Measurements from ENCODE around the gene ABTB2.
"Not testable (repeated sequence)": the region's sequence is repeated elsewhere in the genome, so short reads cannot be mapped to it uniquely, and the experiment has no call there.

ABTB2 gene

GRCh38 chr11:34387653-34388052 lies 29.8 kb upstream of the ABTB2 start:
- TF ChIP-seq, protein P1, sequence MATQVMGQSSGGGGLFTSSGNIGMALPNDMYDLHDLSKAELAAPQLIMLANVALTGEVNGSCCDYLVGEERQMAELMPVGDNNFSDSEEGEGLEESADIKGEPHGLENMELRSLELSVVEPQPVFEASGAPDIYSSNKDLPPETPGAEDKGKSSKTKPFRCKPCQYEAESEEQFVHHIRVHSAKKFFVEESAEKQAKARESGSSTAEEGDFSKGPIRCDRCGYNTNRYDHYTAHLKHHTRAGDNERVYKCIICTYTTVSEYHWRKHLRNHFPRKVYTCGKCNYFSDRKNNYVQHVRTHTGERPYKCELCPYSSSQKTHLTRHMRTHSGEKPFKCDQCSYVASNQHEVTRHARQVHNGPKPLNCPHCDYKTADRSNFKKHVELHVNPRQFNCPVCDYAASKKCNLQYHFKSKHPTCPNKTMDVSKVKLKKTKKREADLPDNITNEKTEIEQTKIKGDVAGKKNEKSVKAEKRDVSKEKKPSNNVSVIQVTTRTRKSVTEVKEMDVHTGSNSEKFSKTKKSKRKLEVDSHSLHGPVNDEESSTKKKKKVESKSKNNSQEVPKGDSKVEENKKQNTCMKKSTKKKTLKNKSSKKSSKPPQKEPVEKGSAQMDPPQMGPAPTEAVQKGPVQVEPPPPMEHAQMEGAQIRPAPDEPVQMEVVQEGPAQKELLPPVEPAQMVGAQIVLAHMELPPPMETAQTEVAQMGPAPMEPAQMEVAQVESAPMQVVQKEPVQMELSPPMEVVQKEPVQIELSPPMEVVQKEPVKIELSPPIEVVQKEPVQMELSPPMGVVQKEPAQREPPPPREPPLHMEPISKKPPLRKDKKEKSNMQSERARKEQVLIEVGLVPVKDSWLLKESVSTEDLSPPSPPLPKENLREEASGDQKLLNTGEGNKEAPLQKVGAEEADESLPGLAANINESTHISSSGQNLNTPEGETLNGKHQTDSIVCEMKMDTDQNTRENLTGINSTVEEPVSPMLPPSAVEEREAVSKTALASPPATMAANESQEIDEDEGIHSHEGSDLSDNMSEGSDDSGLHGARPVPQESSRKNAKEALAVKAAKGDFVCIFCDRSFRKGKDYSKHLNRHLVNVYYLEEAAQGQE (IDR thresholded peaks at IDR 0.05; ENCODE audit: insufficient replicate concordance, low read depth), result no peak
- TF ChIP-seq SPI1 (IDR thresholded peaks at IDR 0.05; ENCODE audit: borderline replicate concordance, low read depth) (no peak), GABPA (IDR thresholded peaks at IDR 0.05; ENCODE audit: low read depth) (no peak), POLR2AphosphoS5 (IDR thresholded peaks at IDR 0.05; ENCODE audit: low read depth) (no peak), CTCF (IDR thresholded peaks at IDR 0.05; ENCODE audit: insufficient read depth, low read length) (no peak)
- H3K4me3 ChIP-seq (replicated peaks; ENCODE audit: insufficient read depth, low read length), result no peak overlapping the region
- no peak overlapping the region for H3K27ac ChIP-seq (replicated peaks)
- DNase-seq (ENCODE audit: low read depth in 1 of 2, low spot score in 1 of 2), result no peak
- H3K27me3 ChIP-seq (ENCODE audit: insufficient read depth, poor library complexity, severe bottlenecking), result no peaks in the 10 kb centered on the region

- DNase-seq (ENCODE audit: low read depth in 1 of 2, low spot score in 1 of 2); H3K27ac ChIP-seq (replicated peaks); H3K4me3 ChIP-seq (replicated peaks; ENCODE audit: insufficient read depth, low read length); H3K27me3 ChIP-seq (ENCODE audit: insufficient read depth, poor library complexity, severe bottlenecking): not testable (repeated sequence)
Measured at GRCh38 chr11:34386356-34386755, 28.5 kb upstream of the ABTB2 start.

DNA sequence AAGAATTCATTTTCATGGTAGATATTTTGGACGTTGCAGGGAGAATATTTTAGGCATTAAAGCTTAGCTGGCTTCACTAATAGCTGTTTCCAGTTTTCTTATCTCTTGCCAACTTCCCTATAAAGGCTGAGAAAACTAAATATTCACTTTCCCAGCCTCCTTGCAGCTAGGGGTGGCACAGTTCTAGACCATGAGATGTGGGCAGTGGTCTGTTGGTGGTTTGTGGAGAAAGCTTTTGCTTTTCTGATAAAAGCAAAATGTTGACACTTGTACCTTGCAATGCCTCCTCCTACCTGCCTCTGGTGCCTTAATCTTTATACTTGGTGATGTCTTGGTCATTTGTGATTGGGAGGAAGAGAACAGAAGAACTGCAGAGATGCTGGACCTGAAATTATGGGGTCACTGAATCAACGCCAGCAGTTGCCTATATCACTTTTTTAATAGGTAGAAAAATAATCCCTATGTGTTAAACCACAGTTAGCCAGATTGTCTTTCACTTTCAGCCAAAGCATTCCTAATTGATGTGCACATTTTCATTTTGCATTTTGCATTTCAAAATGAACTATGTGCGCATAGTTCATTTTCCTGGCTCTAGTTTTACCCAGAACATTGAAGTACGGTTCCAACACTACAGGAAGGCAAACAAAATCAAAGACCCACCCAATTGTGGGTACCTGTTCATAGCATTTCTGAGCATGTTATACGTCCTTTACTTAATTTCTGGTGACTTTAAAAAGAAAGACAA lies 24.9 kb upstream of the ABTB2 start:
- peak in 1 of 2 experiments; percentile 11 for DNase-seq (ENCODE audit: low read depth in 1 of 2, low spot score in 1 of 2)
- H3K27ac ChIP-seq (replicated peaks), result no peak overlapping the region
- H3K27me3 ChIP-seq (ENCODE audit: insufficient read depth, poor library complexity, severe bottlenecking), result no peaks in the 10 kb centered on the region
- TF ChIP-seq CTCF (IDR thresholded peaks at IDR 0.05; ENCODE audit: insufficient read depth, low read length) (no peak), POLR2AphosphoS5 (IDR thresholded peaks at IDR 0.05; ENCODE audit: low read depth) (no peak)
- no peak overlapping the region for H3K4me3 ChIP-seq (replicated peaks; ENCODE audit: insufficient read depth, low read length)

DNA sequence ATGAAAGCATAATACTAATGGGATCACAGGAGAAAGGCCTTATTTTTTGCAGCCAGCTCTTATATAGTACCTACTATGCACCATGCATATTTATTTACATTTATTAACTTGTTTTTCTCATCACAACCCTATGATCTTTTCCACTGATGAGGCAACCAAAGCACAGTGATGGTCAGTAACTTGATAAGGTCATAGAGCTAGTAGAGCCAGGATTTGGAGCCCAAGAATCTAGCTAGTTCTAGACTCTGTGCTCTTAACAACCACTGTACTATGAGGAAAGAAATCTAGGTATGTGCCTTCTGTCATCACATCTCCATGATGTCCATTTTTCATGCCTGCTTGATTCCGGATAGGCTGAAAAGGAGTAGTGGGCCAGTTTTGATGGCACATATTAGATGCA lies 24.0 kb upstream of the ABTB2 start:
- TF ChIP-seq SPI1 (IDR thresholded peaks at IDR 0.05; ENCODE audit: borderline replicate concordance, low read depth), result no peak
- TF ChIP-seq, protein P1 (IDR thresholded peaks at IDR 0.05; ENCODE audit: insufficient replicate concordance, low read depth), result no peak
- TF ChIP-seq CTCF (IDR thresholded peaks at IDR 0.05; ENCODE audit: insufficient read depth, low read length), result no peak
- TF ChIP-seq GABPA (IDR thresholded peaks at IDR 0.05; ENCODE audit: low read depth), result no peak
- Histone ChIP-seq H3K4me3 (replicated peaks; ENCODE audit: insufficient read depth, low read length) (no peak overlapping the region), H3K27ac (replicated peaks) (no peak overlapping the region), H3K27me3 (ENCODE audit: insufficient read depth, poor library complexity, severe bottlenecking) (no peaks in the 10 kb centered on the region)
- no peak for DNase-seq (ENCODE audit: low read depth in 1 of 2, low spot score in 1 of 2)
